A549 (cell line): Measurements from ENCODE around the gene AUTS2. TPM values are rescaled to one million over a fixed set of nuclear protein-coding genes. Genes with fewer than 3 reads are reported as not detected.

Experiments
- ATAC-seq, 2 experiments: fragments of 200-7000 bp in 1 of 2; fragments of >200 bp in 1 of 2; cut with Nextera tagmentation in 1 of 2; cut with Tn5 transposase in 1 of 2; 3 replicates each; pipeline versions ENCODE4 v1.8.0 to v1.9.1; 2018 to 2020; ENCODE audit warnings: mild to moderate bottlenecking in 1 of 2, moderate library complexity in 1 of 2
- CTCF ChIA-PET: fragments of 300-600 bp; sonication (Branson Sonifier 250); formaldehyde crosslinking; extraction: SDS; loops from one replicate; lab custom pipeline; 2021; ENCODE audit warnings: antibody characterized with exemption, inconsistent platforms; lab: Yijun Ruan, JAX
- POLR2A ChIA-PET: fragments of 350-600 bp; formaldehyde crosslinking; extraction: SDS; loops from one replicate; lab custom pipeline; 2021; ENCODE audit warnings: antibody characterized with exemption, inconsistent platforms; lab: Yijun Ruan, JAX
- DNase-seq, 2 experiments: peaks; one replicate each; pipeline versions ENCODE4 v3.0.0 to v3.0.0-alpha.2; 2011 to 2016; ENCODE audit warnings: low read depth in 1 of 2, low spot score in 1 of 2
- FAIRE-seq: peaks from 2 replicates; lab custom pipeline; 2011; peaks lifted over from hg19 to GRCh38; lab: Jason Lieb, UNC
- H3K27ac ChIP-seq, 2 experiments: fragments of >200 bp; sonication (Bioruptor Twin); formaldehyde crosslinking; 3 replicates each; pipeline ENCODE4 v1.5.1; 2016 to 2017
- H3K4me1 ChIP-seq: fragments of >200 bp; sonication (Bioruptor Twin); formaldehyde crosslinking; 3 replicates; pipeline ENCODE4 v1.6.1; 2016
- H3K4me2 ChIP-seq: fragments of >200 bp; sonication (Bioruptor Twin); formaldehyde crosslinking; 3 replicates; pipeline ENCODE4 v1.6.1; 2016
- H3K4me3 ChIP-seq: fragments of >200 bp; sonication (Bioruptor Twin); formaldehyde crosslinking; 3 replicates; pipeline ENCODE4 v1.5.1; 2016
- H3K9me3 ChIP-seq: fragments of >200 bp; sonication (Bioruptor Twin); formaldehyde crosslinking; 3 replicates; pipeline ENCODE4 v1.6.1; 2016
- CBX8 ChIP-seq: fragments of 200-600 bp; sonication (generic); IDR thresholded peaks from 2 replicates; pipeline ENCODE4 v1.6.1; 2016
- CEBPB ChIP-seq, 2 experiments: fragments of >200 bp in 1 of 2; sonication (Bioruptor Twin) in 1 of 2; formaldehyde crosslinking in 1 of 2; IDR thresholded peaks; 2 replicates each; pipeline ENCODE4 v1.6.1; 2012 to 2016
- CHD2 ChIP-seq: fragments of 150-350 bp; IDR thresholded peaks from 2 replicates; pipeline ENCODE4 v1.6.1; 2014; ENCODE audit warnings: low read length; ENCODE audit not compliant: partially characterized antibody
- FOXS1 ChIP-seq: fragments of 250-450 bp; sonication (Bioruptor Pico); IDR thresholded peaks from 2 replicates; pipeline ENCODE4 v1.5.0; 2020; ENCODE audit warnings: mild to moderate bottlenecking, moderate library complexity
- HOXB13 ChIP-seq: fragments of 250-450 bp; sonication (Bioruptor Pico); IDR thresholded peaks from 2 replicates; pipeline ENCODE4 v1.5.0; 2020; ENCODE audit warnings: low read depth, mild to moderate bottlenecking, moderate library complexity
- HOXB5 ChIP-seq: fragments of 250-450 bp; sonication (Bioruptor Pico); IDR thresholded peaks from 2 replicates; pipeline ENCODE4 v1.5.0; 2020; ENCODE audit warnings: mild to moderate bottlenecking, moderate library complexity
- JUN ChIP-seq, 2 experiments: fragments of >200 bp; sonication (Bioruptor Twin); formaldehyde crosslinking; IDR thresholded peaks; 2 replicates in 1 of 2; 3 replicates in 1 of 2; pipeline ENCODE4 v1.6.1; 2016 to 2017
- JUNB ChIP-seq: fragments of >200 bp; sonication (Bioruptor Twin); formaldehyde crosslinking; IDR thresholded peaks from 2 replicates; pipeline ENCODE4 v1.6.1; 2016
- KDM5A ChIP-seq: fragments of 200-600 bp; sonication (generic); IDR thresholded peaks from 2 replicates; pipeline ENCODE4 v1.6.1; 2016; ENCODE audit warnings: antibody characterized with exemption, mild to moderate bottlenecking
- MAFK ChIP-seq: fragments of 450-650 bp; IDR thresholded peaks from 2 replicates; pipeline ENCODE4 v1.6.1; 2014; ENCODE audit not compliant: partially characterized antibody
- MAZ ChIP-seq: fragments of 150-350 bp; IDR thresholded peaks from 2 replicates; pipeline ENCODE4 v1.6.1; 2014; ENCODE audit warnings: antibody characterized with exemption, low read depth, low read length, borderline replicate concordance
- MYC ChIP-seq: IDR thresholded peaks from 2 replicates; pipeline ENCODE4 v1.6.1; 2012; ENCODE audit warnings: mild to moderate bottlenecking, inconsistent platforms, low read length, improper control_type of control experiment, borderline replicate concordance
- NPAS2 ChIP-seq: fragments of 250-450 bp; sonication (Bioruptor Pico); IDR thresholded peaks from 2 replicates; pipeline ENCODE4 v1.8.0; 2022; ENCODE audit warnings: mild to moderate bottlenecking, moderate library complexity, borderline replicate concordance
- NR3C1 ChIP-seq: fragments of >200 bp; sonication (Bioruptor Twin); formaldehyde crosslinking; IDR thresholded peaks from 3 replicates; pipeline ENCODE4 v1.6.1; 2017
- PHF8 ChIP-seq: fragments of 200-600 bp; sonication (generic); IDR thresholded peaks from 2 replicates; pipeline ENCODE4 v1.6.1; 2016; ENCODE audit warnings: low read depth, mild to moderate bottlenecking, antibody characterized with exemption, moderate library complexity, borderline replicate concordance
- POLR2AphosphoS2 ChIP-seq: conservative IDR thresholded peaks from 2 replicates; pipeline ENCODE4 v1.6.1; 2012; ENCODE audit warnings: low read length, improper control_type of control experiment, inconsistent platforms
- RNF2 ChIP-seq: fragments of 200-600 bp; sonication (generic); IDR thresholded peaks from 2 replicates; pipeline ENCODE4 v1.6.1; 2016; ENCODE audit warnings: low read depth, mild to moderate bottlenecking, antibody characterized with exemption, moderate library complexity, borderline replicate concordance
- TP53 ChIP-seq: fragments of 250-450 bp; sonication (Bioruptor Pico); IDR thresholded peaks from 2 replicates; pipeline ENCODE4 v1.5.0; 2021; ENCODE audit warnings: mild to moderate bottlenecking, moderate library complexity
- ZFP36 ChIP-seq: fragments of 450-650 bp; IDR thresholded peaks from 2 replicates; pipeline ENCODE4 v1.6.1; 2014; ENCODE audit warnings: borderline replicate concordance; ENCODE audit not compliant: partially characterized antibody
- ZSCAN20 ChIP-seq: fragments of 250-450 bp; sonication (Bioruptor Pico); IDR thresholded peaks from 2 replicates; pipeline ENCODE4 v1.8.0; 2022; ENCODE audit warnings: mild to moderate bottlenecking, moderate library complexity
- WGBS: methylation state at CpG from one replicate; pipeline ENCODE4 v1.1.6; 2017; ENCODE audit errors: missing lambda C conversion rate; 5-methylcytosine and 5-hydroxymethylcytosine counted together
- polyA plus RNA-seq, 4 experiments: library from polyadenylated mRNA; depleted of rRNA in 3 of 4; stranded (reverse); fragments of >200 nt; fragmentation: RNase III in 1 of 4; extraction: RNeasy Plus Mini Kit Qiagen cat#74134 plus additional on column Dnase treatment in 1 of 4; gene quantifications; 2 replicates in 3 of 4; 3 replicates in 1 of 4; pipeline ENCODE4 v1.2.3, GENCODE V29; 2011 to 2017
- TF ChIP-seq, protein P1 (sequence below): fragments of 450-650 bp; IDR thresholded peaks from 2 replicates; pipeline ENCODE4 v1.6.1; 2014; ENCODE audit warnings: antibody characterized with exemption
- TF ChIP-seq, protein P2 (sequence below): fragments of >200 bp; sonication (Bioruptor Twin); formaldehyde crosslinking; IDR thresholded peaks from 3 replicates; pipeline ENCODE4 v1.6.1; 2016

AUTS2 gene
- polyA plus RNA-seq, 2 of the 4 experiments (the other 2 are of a cell fraction) = 1.6 to 3.6 TPM

DNA sequence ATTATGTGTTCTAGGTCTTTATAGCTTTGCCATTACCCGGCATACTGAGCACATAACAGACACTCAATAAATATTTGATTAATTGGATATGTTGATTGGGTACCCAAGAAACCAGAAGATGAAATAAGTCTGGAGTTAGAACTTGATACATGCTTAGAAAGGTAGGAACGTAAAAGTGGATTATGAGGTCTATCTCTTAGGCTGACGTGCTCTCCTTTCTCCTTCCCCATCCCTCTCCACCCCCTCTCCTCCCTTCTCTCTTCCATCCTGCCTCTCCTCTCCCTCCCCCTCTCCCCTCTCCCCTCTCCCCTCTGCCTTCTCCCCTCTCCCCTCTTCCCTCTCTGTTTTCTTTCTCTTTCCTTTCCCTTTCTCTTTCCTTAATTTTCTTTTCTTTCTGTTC lies 34.0 kb downstream of the AUTS2 start (continued):
- TF ChIP-seq MAFK = no peak

DNA sequence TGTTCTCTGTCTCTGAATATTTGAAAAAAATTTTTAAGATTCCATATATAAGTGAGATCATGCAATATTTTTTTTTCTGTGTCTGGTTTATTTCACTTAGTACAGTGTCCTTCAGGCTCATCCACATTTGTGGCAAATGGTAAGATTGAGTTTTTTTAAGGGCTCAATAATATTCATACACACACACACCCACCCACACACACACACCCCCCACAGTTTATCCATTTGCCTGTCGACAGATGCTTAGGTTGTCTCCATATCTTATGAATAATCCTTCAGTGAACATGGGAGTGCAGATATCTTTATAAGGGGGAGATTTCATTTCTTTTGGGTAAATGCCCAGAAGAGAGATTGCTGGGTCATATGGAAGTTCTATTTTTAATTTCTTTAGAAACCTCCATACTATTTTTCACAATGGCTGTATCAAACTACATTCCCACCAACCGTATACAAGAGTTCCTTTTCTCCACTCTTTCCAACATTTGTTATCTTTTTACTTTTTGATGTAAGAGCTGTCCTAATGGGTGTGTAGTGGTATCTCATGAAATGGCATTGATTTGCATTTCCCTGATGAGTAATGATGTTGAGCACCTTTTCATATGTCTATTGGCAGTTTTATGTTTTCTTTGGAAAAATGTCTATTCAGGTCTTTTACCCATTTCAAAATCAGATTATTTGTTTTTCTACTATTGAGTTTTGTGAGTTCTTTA lies 35.0 kb downstream of the AUTS2 start:
- 59% methylated on average over 2 of the region's 2 CpGs for WGBS
- ChIA-PET POLR2A (no interaction called here), CTCF (no interaction called here)
- Histone ChIP-seq H3K4me3 (no peak overlapping the region), H3K4me1 (peaks cover 13% of the 10 kb centered on the region), H3K9me3 (no peaks in the 10 kb centered on the region), H3K27ac (no peak overlapping the region)
- FAIRE-seq = no peak
- no peak for DNase-seq
- no peak for ATAC-seq
- TF ChIP-seq MAFK (peak; percentile 36), ZFP36 (no peak)
- TF ChIP-seq, all 56 proteins: peak for 1
- no peak overlapping the region for H3K4me2 ChIP-seq

DNA sequence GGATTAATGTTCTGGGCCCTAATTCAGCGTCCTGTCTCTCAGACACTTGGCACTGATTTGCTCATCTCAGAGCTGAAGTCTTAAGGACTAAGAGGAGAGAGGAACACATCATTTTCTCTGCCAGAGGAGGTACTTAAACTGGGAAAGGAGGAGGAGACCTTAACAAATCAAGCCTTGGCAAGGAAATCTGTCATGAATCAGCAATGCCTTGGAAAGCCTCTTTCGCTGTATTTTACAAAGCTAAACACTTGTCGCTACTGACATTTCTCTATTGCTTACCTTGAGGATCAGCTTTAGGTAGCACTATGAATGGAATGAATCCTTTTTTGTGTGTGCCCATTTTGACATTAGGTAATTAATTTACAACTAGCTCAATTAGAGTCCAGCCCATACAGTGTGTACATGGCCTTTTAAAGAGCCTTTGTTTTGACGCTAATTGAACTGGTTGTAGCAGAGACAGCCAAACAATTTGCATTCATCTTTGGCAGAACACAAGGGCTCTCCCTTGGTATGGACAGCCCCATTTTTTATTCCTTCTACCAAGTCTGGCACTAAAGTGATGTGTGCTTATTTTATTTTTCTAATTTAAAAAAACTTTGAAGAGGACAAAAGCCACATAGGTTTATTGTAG lies 37.4 kb downstream of the AUTS2 start:
- Histone ChIP-seq H3K27ac (no peak overlapping the region), H3K4me1 (peaks cover 2% of the 10 kb centered on the region; the same call in 2 of the 3 replicates)
- FAIRE-seq = no peak
- POLR2A ChIA-PET = no interaction called here
- CTCF ChIA-PET = no interaction called here
- TF ChIP-seq POLR2AphosphoS2 (no peak), JUN (IDR thresholded peaks at IDR 0.05) (no peak), ZSCAN20 (CRISPR knock-in tag) (no peak), CEBPB (IDR thresholded peaks at IDR 0.05) (no peak), HOXB5 (no peak), JUNB (no peak), NR3C1 (no peak), MAZ (no peak), TP53 (CRISPR knock-in tag) (no peak), HOXB13 (CRISPR knock-in tag) (no peak), NPAS2 (CRISPR knock-in tag) (no peak), MYC (no peak), CHD2 (no peak), PHF8 (no peak), FOXS1 (no peak), CBX8 (no peak), RNF2 (no peak), KDM5A (no peak)
- TF ChIP-seq, protein P1, sequence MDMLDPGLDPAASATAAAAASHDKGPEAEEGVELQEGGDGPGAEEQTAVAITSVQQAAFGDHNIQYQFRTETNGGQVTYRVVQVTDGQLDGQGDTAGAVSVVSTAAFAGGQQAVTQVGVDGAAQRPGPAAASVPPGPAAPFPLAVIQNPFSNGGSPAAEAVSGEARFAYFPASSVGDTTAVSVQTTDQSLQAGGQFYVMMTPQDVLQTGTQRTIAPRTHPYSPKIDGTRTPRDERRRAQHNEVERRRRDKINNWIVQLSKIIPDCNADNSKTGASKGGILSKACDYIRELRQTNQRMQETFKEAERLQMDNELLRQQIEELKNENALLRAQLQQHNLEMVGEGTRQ = no peak
- TF ChIP-seq, protein P2, sequence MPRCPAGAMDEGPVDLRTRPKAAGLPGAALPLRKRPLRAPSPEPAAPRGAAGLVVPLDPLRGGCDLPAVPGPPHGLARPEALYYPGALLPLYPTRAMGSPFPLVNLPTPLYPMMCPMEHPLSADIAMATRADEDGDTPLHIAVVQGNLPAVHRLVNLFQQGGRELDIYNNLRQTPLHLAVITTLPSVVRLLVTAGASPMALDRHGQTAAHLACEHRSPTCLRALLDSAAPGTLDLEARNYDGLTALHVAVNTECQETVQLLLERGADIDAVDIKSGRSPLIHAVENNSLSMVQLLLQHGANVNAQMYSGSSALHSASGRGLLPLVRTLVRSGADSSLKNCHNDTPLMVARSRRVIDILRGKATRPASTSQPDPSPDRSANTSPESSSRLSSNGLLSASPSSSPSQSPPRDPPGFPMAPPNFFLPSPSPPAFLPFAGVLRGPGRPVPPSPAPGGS = no peak
- TF ChIP-seq, all 56 proteins: peak for 0
- no peaks in the 10 kb centered on the region for H3K9me3 ChIP-seq
- ATAC-seq (no peak), DNase-seq (no peak)
- H3K4me2 ChIP-seq = no peak overlapping the region
- WGBS = 68% methylated on average over 4 of the region's 4 CpGs
- no peak overlapping the region for H3K4me3 ChIP-seq
